Muscle of leg (tissue), 11 donors: ENCODE data around the gene FBXW8. TPM values are rescaled to one million over a fixed set of nuclear protein-coding genes. Genes with fewer than 3 reads are reported as not detected.

Experiments used
- DNase-seq: peaks from one replicate; pipeline ENCODE4 v3.0.0; 2013
- H3K27ac ChIP-seq: one replicate; pipeline ENCODE4 v1.5.1; 2013; ENCODE audit warnings: mild to moderate bottlenecking, low read length, control low read depth
- H3K27me3 ChIP-seq: one replicate; pipeline ENCODE4 v1.6.1; 2013; ENCODE audit warnings: low read length; ENCODE audit not compliant: control insufficient read depth, insufficient read depth
- H3K36me3 ChIP-seq: one replicate; pipeline ENCODE4 v1.6.1; 2013; ENCODE audit warnings: low read length; ENCODE audit not compliant: control insufficient read depth, insufficient read depth
- H3K4me1 ChIP-seq: one replicate; pipeline ENCODE4 v1.6.1; 2013; ENCODE audit warnings: low read length; ENCODE audit not compliant: control insufficient read depth, insufficient read depth
- H3K4me3 ChIP-seq: one replicate; pipeline ENCODE4 v1.5.1; 2013; ENCODE audit warnings: low read length, control low read depth
- H3K9me3 ChIP-seq: replicated peaks from 2 replicates; pipeline ENCODE4 v1.6.1; 2013; ENCODE audit warnings: low read depth, low read length; ENCODE audit not compliant: control insufficient read depth
- WGBS: methylation state at CpG from one replicate; pipeline ENCODE4 v1.1.5; 2013; ENCODE audit warnings: missing lambda C conversion rate; ENCODE audit not compliant: insufficient coverage; 5-methylcytosine and 5-hydroxymethylcytosine counted together
- polyA plus RNA-seq, 8 donors: library from polyadenylated mRNA; unstranded; fragments of 120-200 nt; gene quantifications; one replicate each; pipeline versions ENCODE4 v1.2.1 to v1.2.3, GENCODE V29; 2013; ENCODE audit warnings: inconsistent platforms in 1 of 8, low replicate concordance in 1 of 8; ENCODE audit not compliant: insufficient read length in 8 of 8, insufficient read depth in 1 of 8
- total RNA-seq: library from RNA; stranded (reverse); fragments of 120-200 nt; gene quantifications from one replicate; pipeline ENCODE4 v1.2.4, GENCODE V29; 2013

The FBXW8 gene
- total and polyA plus RNA-seq, 9 donors: 11.1 to 20.3 (median 14.8) TPM

- 75% methylated on average over 2 of the region's 2 CpGs for WGBS
- Histone ChIP-seq H3K4me3 (no peak overlapping the region), H3K4me1 (peaks cover 9% of the 10 kb centered on the region), H3K9me3 (no peaks in the 10 kb centered on the region), H3K27ac (no peak overlapping the region), H3K36me3 (no peaks in the 10 kb centered on the region), H3K27me3 (peaks cover 12% of the 10 kb centered on the region)
- no peak for DNase-seq
These were observed 153.8 kb downstream of the FBXW8 start for GRCh38 chr12:117064596-117064995.

GRCh38 chr12:117067016-117067415 lies 156.3 kb downstream of the FBXW8 start:
- Histone ChIP-seq H3K27me3 (peaks cover 2% of the 10 kb centered on the region), H3K27ac (no peak overlapping the region), H3K4me3 (no peak overlapping the region), H3K36me3 (no peaks in the 10 kb centered on the region), H3K4me1 (peaks cover 3% of the 10 kb centered on the region), H3K9me3 (no peaks in the 10 kb centered on the region)
- WGBS: 23% methylated on average over 5 of the region's 10 CpGs
- DNase-seq: no peak

GRCh38 chr12:117067638-117068037 lies 156.9 kb downstream of the FBXW8 start:
- H3K4me3 ChIP-seq: no peak overlapping the region
- no peak for DNase-seq
- no peak overlapping the region for H3K27ac ChIP-seq
- no peaks in the 10 kb centered on the region for H3K36me3 ChIP-seq
- peaks cover 3% of the 10 kb centered on the region for H3K4me1 ChIP-seq
- peaks cover 2% of the 10 kb centered on the region for H3K27me3 ChIP-seq
- WGBS: 63% methylated on average over 3 of the region's 3 CpGs
- no peaks in the 10 kb centered on the region for H3K9me3 ChIP-seq

GRCh38 chr12:117068492-117068891 lies 157.7 kb downstream of the FBXW8 start:
- no peak overlapping the region for H3K27ac ChIP-seq
- no peaks in the 10 kb centered on the region for H3K9me3 ChIP-seq
- 100% methylated on average over 2 of the region's 8 CpGs for WGBS
- no peak for DNase-seq
- no peaks in the 10 kb centered on the region for H3K36me3 ChIP-seq
- H3K4me3 ChIP-seq: no peak overlapping the region
- peaks cover 5% of the 10 kb centered on the region for H3K4me1 ChIP-seq
- H3K27me3 ChIP-seq: no peaks in the 10 kb centered on the region

GRCh38 chr12:117069101-117069797 lies 158.5 kb downstream of the FBXW8 start:
- H3K27me3 ChIP-seq: no peaks in the 10 kb centered on the region
- no peak overlapping the region for H3K27ac ChIP-seq
- H3K9me3 ChIP-seq: no peaks in the 10 kb centered on the region
- peaks cover 5% of the 10 kb centered on the region for H3K4me1 ChIP-seq
- no peak for DNase-seq
- no peak overlapping the region for H3K4me3 ChIP-seq
- no peaks in the 10 kb centered on the region for H3K36me3 ChIP-seq
- WGBS: 86% methylated on average over 14 of the region's 17 CpGs

GRCh38 chr12:117069926-117070900 lies 159.5 kb downstream of the FBXW8 start:
- Histone ChIP-seq H3K4me3 (no peak overlapping the region), H3K27me3 (no peaks in the 10 kb centered on the region), H3K27ac (no peak overlapping the region), H3K9me3 (no peaks in the 10 kb centered on the region), H3K4me1 (peaks cover 5% of the 10 kb centered on the region), H3K36me3 (no peaks in the 10 kb centered on the region)
- peak; percentile 52 for DNase-seq
- WGBS: 69% methylated on average over 10 of the region's 14 CpGs

GRCh38 chr12:117071009-117071408 lies 160.3 kb downstream of the FBXW8 start:
- Histone ChIP-seq H3K27me3 (no peaks in the 10 kb centered on the region), H3K4me3 (no peak overlapping the region), H3K9me3 (no peaks in the 10 kb centered on the region), H3K36me3 (no peaks in the 10 kb centered on the region), H3K4me1 (peaks cover 5% of the 10 kb centered on the region), H3K27ac (no peak overlapping the region)
- WGBS: 61% methylated on average over 5 of the region's 5 CpGs
- no peak for DNase-seq

- no peak for DNase-seq
- WGBS: 87% methylated on average over 2 of the region's 5 CpGs
- Histone ChIP-seq H3K27ac (no peak overlapping the region), H3K4me3 (no peak overlapping the region), H3K9me3 (no peaks in the 10 kb centered on the region), H3K27me3 (no peaks in the 10 kb centered on the region), H3K36me3 (no peaks in the 10 kb centered on the region), H3K4me1 (peaks cover 8% of the 10 kb centered on the region)
These were observed 161.4 kb downstream of the FBXW8 start for GRCh38 chr12:117072106-117072505.

GRCh38 chr12:117072736-117073490 lies 162.2 kb downstream of the FBXW8 start:
- no peak for DNase-seq
- 71% methylated on average over 7 of the region's 10 CpGs for WGBS
- no peaks in the 10 kb centered on the region for H3K36me3 ChIP-seq
- peaks cover 8% of the 10 kb centered on the region for H3K4me1 ChIP-seq
- H3K27ac ChIP-seq: no peak overlapping the region
- no peak overlapping the region for H3K4me3 ChIP-seq
- H3K27me3 ChIP-seq: no peaks in the 10 kb centered on the region
- H3K9me3 ChIP-seq: no peaks in the 10 kb centered on the region

- H3K36me3 ChIP-seq: no peaks in the 10 kb centered on the region
- peaks cover 8% of the 10 kb centered on the region for H3K4me1 ChIP-seq
- H3K27ac ChIP-seq: no peak overlapping the region
- 0% methylated on average over 1 of the region's 5 CpGs for WGBS
- H3K4me3 ChIP-seq: no peak overlapping the region
- DNase-seq: peak; percentile 75
- no peaks in the 10 kb centered on the region for H3K27me3 ChIP-seq
- H3K9me3 ChIP-seq: no peaks in the 10 kb centered on the region
These were observed 162.9 kb downstream of the FBXW8 start for GRCh38 chr12:117073611-117074010.
